B cell (primary cell): ENCODE measurements around the gene RGL1. TPM values are rescaled to one million over a fixed set of nuclear protein-coding genes. Genes with fewer than 3 reads are reported as not detected.
"Not testable (repeated sequence)": the region's sequence is repeated elsewhere in the genome, so short reads cannot be mapped to it uniquely, and the experiment has no call there.

ENCODE experiments used
- ATAC-seq: fragments of 200-7000 bp; cut with Tn5 transposase; one replicate; pipeline ENCODE4 v1.10.0; 2021; ENCODE audit warnings: low read depth, mild to moderate bottlenecking, moderate number of reproducible peaks, moderate library complexity
- CTCF ChIA-PET: fragments of 350-600 bp; sonication (Branson Sonifier 250); formaldehyde crosslinking; loops from one replicate; lab custom pipeline; 2021; ENCODE audit warnings: antibody characterized with exemption, inconsistent platforms; lab: Charles Lee
- POLR2A ChIA-PET: fragments of 350-600 bp; sonication (Branson Sonifier 250); formaldehyde crosslinking; loops from one replicate; lab custom pipeline; 2021; ENCODE audit warnings: antibody characterized with exemption; lab: Charles Lee
- DNase-seq: peaks from one replicate; pipeline ENCODE4 v3.0.0; 2013
- H2AFZ ChIP-seq: 2 replicates; pipeline ENCODE4 v1.6.1; 2012; ENCODE audit warnings: mild to moderate bottlenecking, low read depth, low read length; ENCODE audit not compliant: insufficient read depth, poor library complexity, severe bottlenecking
- H3K27ac ChIP-seq, 2 donors: 1 replicate in 1 of 2; 2 replicates in 1 of 2; pipeline ENCODE4 v1.5.1; 2012 to 2013; ENCODE audit warnings: low read length in 2 of 2, mild to moderate bottlenecking in 2 of 2, moderate library complexity in 1 of 2
- H3K27me3 ChIP-seq, 4 experiments: fragments of 200-600 bp in 1 of 4; sonication (generic) in 1 of 4; replicated peaks in 1 of 4; 1 replicate in 2 of 4; 2 replicates in 2 of 4; pipeline versions ENCODE4 v1.6.1 to v1.7.0; 2013 to 2016; ENCODE audit warnings: low read length in 3 of 4, mild to moderate bottlenecking in 2 of 4, mixed read lengths in 1 of 4, moderate library complexity in 1 of 4; ENCODE audit not compliant: insufficient read depth in 4 of 4, control insufficient read depth in 3 of 4; ENCODE audit errors: control extremely low read depth in 1 of 4
- H3K36me3 ChIP-seq, 2 experiments: replicated peaks in 1 of 2; 1 replicate in 1 of 2; 2 replicates in 1 of 2; pipeline versions ENCODE4 v1.6.1 to v1.7.1; 2013; ENCODE audit warnings: low read length in 1 of 2; ENCODE audit not compliant: insufficient read depth in 2 of 2, control insufficient read depth in 1 of 2; ENCODE audit errors: control extremely low read depth in 1 of 2, extremely low read depth in 1 of 2
- H3K4me1 ChIP-seq, 2 donors: fragments of 200-600 bp in 1 of 2; sonication (generic) in 1 of 2; 1 replicate in 1 of 2; 2 replicates in 1 of 2; pipeline versions ENCODE4 v1.5.1 to v1.6.1; 2013 to 2017; ENCODE audit warnings: low read length in 2 of 2; ENCODE audit not compliant: control insufficient read depth in 2 of 2, insufficient read depth in 2 of 2
- H3K4me2 ChIP-seq: replicated peaks from 2 replicates; pipeline ENCODE3; 2012; ENCODE audit warnings: mild to moderate bottlenecking, low read depth, low read length; ENCODE audit not compliant: poor library complexity, severe bottlenecking
- H3K4me3 ChIP-seq, 5 experiments: fragments of 200-600 bp in 1 of 5; sonication (generic) in 1 of 5; 1 replicate in 3 of 5; 2 replicates in 2 of 5; pipeline versions ENCODE4 v1.5.1 to v1.7.0; 2011 to 2016; ENCODE audit warnings: low read length in 4 of 5, mild to moderate bottlenecking in 4 of 5, low read depth in 2 of 5, control low read depth in 1 of 5, moderate library complexity in 1 of 5; ENCODE audit not compliant: insufficient read depth in 1 of 5; ENCODE audit errors: control extremely low read depth in 1 of 5, extremely low read depth in 1 of 5
- H3K79me2 ChIP-seq: fragments of 200-600 bp; sonication (generic); one replicate; pipeline ENCODE4 v1.6.0; 2016; ENCODE audit warnings: low read length; ENCODE audit not compliant: control insufficient read depth, insufficient read depth
- H3K9ac ChIP-seq: fragments of 200-600 bp; sonication (generic); 2 replicates; pipeline ENCODE4 v1.6.1; 2017; ENCODE audit warnings: mild to moderate bottlenecking, low read length, moderate library complexity
- H3K9me3 ChIP-seq, 3 donors: one replicate each; pipeline versions ENCODE4 v1.6.1 to v1.7.1; 2013; ENCODE audit warnings: low read length in 2 of 3; ENCODE audit not compliant: control insufficient read depth in 2 of 3, insufficient read depth in 1 of 3; ENCODE audit errors: control extremely low read depth in 1 of 3
- H4K20me1 ChIP-seq: 2 replicates; pipeline ENCODE4 v1.6.0; 2012; ENCODE audit warnings: mild to moderate bottlenecking, low read length; ENCODE audit not compliant: insufficient read depth, control insufficient read depth, poor library complexity, severe bottlenecking
- H3K27ac Mint-ChIP-seq: one replicate; pipeline ENCODE4 v1.8.0; 2021; ENCODE audit warnings: mixed read lengths
- H3K27me3 Mint-ChIP-seq: one replicate; pipeline ENCODE4 v1.8.0; 2021; ENCODE audit warnings: mixed read lengths
- H3K4me1 Mint-ChIP-seq: one replicate; pipeline ENCODE4 v1.8.0; 2021; ENCODE audit warnings: mixed read lengths
- H3K4me3 Mint-ChIP-seq: one replicate; pipeline ENCODE4 v1.8.0; 2021; ENCODE audit warnings: mixed read lengths
- H3K9me3 Mint-ChIP-seq: one replicate; pipeline ENCODE4 v1.8.0; 2022; ENCODE audit warnings: mixed read lengths; ENCODE audit not compliant: insufficient read depth
- EZH2 ChIP-seq: IDR thresholded peaks from 2 replicates; pipeline ENCODE4 v1.6.1; 2012; ENCODE audit warnings: borderline replicate concordance, low read depth, mild to moderate bottlenecking, moderate library complexity, low read length; ENCODE audit not compliant: insufficient read depth, poor library complexity, severe bottlenecking
- WGBS: methylation state at CpG from one replicate; pipeline ENCODE4 v1.1.5; 2013; ENCODE audit warnings: missing lambda C conversion rate; ENCODE audit not compliant: insufficient coverage; 5-methylcytosine and 5-hydroxymethylcytosine counted together
- intact Hi-C: fragments of 100-400 bp; cut with micrococcal nuclease; formaldehyde crosslinking; loops from one replicate; pipeline ENCODE4 v1.10.0; 2022
- polyA plus RNA-seq: library from polyadenylated mRNA; depleted of rRNA; stranded (reverse); fragments of >200 nt; gene quantifications from 2 replicates; pipeline ENCODE4 v1.2.3, GENCODE V29; 2012
- total RNA-seq, 2 donors: library from RNA; stranded (reverse); fragments of 120-200 nt in 1 of 2; gene quantifications; 1 replicate in 1 of 2; 2 replicates in 1 of 2; pipeline versions ENCODE4 v1.2.3 to v1.2.4, GENCODE V29; 2013 to 2022
- TF ChIP-seq, protein P1 (sequence below): fragments of 200-600 bp; IDR thresholded peaks from one replicate; pipeline ENCODE4 v1.8.0; 2022; ENCODE audit warnings: antibody characterized with exemption, mild to moderate bottlenecking

RGL1 gene
- total and polyA plus RNA-seq, 2 donors (not counting 1 experiment from before 2014, with no cell fraction given): 0.09 to 1.1 TPM

DNA sequence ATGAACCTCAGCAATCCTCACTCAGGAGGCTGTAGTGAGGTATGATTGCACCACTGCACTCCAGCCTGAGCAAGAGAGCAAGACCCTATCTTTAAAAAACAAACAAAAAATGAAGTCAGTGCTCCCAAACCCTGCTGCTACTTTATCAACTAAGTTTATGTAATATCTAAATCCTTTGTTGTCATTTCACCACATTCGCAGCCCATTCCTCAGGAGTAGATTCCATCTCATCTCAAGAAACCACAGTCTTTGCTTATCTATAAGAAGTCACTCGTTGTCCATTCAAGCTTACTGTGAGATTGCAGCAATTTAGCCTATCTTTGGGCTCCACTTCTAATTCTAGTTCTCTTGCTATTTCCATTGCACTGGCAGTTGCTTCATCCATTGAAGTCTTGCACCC is 44.3 kb upstream of the RGL1 start:
- Histone ChIP-seq H3K4me2 (no peak overlapping the region), H3K4me3 (no peak overlapping the region), H3K36me3 (no peaks in the 10 kb centered on the region), H4K20me1 (no peaks in the 10 kb centered on the region), H3K9me3 (peaks cover 1 to 18% (median 7%) of the 10 kb centered on the region in 3 donors), H2AFZ (no peak overlapping the region), H3K27ac (no peak overlapping the region), H3K9ac (no peak overlapping the region), H3K27me3 (no peaks in the 10 kb centered on the region), H3K4me1 (no peaks in the 10 kb centered on the region), H3K79me2 (no peaks in the 10 kb centered on the region)
- H3K4me1 Mint-ChIP-seq: no peaks in the 10 kb centered on the region
- peaks cover 4% of the 10 kb centered on the region for H3K27me3 Mint-ChIP-seq
- no peak overlapping the region for H3K4me3 Mint-ChIP-seq
- WGBS: 86% methylated on average over 2 of the region's 2 CpGs
- DNase-seq (no peak), ATAC-seq (no peak)
- POLR2A ChIA-PET: no interaction called here
- CTCF ChIA-PET: no interaction called here
- no peak for TF ChIP-seq EZH2
- TF ChIP-seq, protein P1, sequence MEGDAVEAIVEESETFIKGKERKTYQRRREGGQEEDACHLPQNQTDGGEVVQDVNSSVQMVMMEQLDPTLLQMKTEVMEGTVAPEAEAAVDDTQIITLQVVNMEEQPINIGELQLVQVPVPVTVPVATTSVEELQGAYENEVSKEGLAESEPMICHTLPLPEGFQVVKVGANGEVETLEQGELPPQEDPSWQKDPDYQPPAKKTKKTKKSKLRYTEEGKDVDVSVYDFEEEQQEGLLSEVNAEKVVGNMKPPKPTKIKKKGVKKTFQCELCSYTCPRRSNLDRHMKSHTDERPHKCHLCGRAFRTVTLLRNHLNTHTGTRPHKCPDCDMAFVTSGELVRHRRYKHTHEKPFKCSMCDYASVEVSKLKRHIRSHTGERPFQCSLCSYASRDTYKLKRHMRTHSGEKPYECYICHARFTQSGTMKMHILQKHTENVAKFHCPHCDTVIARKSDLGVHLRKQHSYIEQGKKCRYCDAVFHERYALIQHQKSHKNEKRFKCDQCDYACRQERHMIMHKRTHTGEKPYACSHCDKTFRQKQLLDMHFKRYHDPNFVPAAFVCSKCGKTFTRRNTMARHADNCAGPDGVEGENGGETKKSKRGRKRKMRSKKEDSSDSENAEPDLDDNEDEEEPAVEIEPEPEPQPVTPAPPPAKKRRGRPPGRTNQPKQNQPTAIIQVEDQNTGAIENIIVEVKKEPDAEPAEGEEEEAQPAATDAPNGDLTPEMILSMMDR: no peak
- intact Hi-C loops: no loop called here
- no peak overlapping the region for H3K27ac Mint-ChIP-seq
- H3K9me3 Mint-ChIP-seq: peaks cover 19% of the 10 kb centered on the region

DNA sequence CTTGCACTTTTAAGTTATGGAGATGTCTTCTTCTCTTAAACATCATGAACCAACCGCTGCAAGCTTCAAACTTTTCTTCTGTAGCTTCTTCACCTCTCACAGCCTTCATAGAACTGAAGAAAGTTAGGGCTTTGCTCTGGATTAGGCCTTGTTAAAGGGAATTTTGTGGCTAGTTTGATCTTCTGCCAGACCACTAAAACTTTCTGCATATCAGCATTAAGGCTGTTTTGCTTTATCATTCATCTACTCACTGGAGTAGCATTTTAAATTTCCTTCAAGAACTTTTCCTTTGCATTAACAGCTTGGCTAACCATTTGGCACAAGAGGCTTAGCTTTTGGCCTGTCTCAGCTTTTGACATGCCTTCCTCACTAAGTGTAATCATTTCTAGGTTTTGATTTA is 43.0 kb upstream of the RGL1 start:
- no peak overlapping the region for H3K4me3 ChIP-seq
- no peaks in the 10 kb centered on the region for H3K4me1 Mint-ChIP-seq
- no peak for TF ChIP-seq EZH2
- TF ChIP-seq, protein P1: no peak
- no peaks in the 10 kb centered on the region for H3K79me2 ChIP-seq
- H3K27ac Mint-ChIP-seq: no peak overlapping the region
- DNase-seq (no peak), ATAC-seq (no peak)
- H3K9me3 Mint-ChIP-seq: peaks cover 19% of the 10 kb centered on the region
- POLR2A ChIA-PET: no interaction called here
- H2AFZ ChIP-seq: no peak overlapping the region
- CTCF ChIA-PET: no interaction called here
- H3K9me3 ChIP-seq: peaks cover 1 to 18% (median 7%) of the 10 kb centered on the region in 3 donors
- no peaks in the 10 kb centered on the region for H3K27me3 ChIP-seq
- H4K20me1 ChIP-seq: no peaks in the 10 kb centered on the region
- no peaks in the 10 kb centered on the region for H3K4me1 ChIP-seq
- no peak overlapping the region for H3K27ac ChIP-seq
- H3K9ac ChIP-seq: no peak overlapping the region
- H3K4me3 Mint-ChIP-seq: no peak overlapping the region
- no CpG with 5 or more reads among the region's 1 CpG for WGBS
- intact Hi-C loops: no loop called here
- peaks cover 4% of the 10 kb centered on the region for H3K27me3 Mint-ChIP-seq
- no peaks in the 10 kb centered on the region for H3K36me3 ChIP-seq
- H3K4me2 ChIP-seq: no peak overlapping the region

DNA sequence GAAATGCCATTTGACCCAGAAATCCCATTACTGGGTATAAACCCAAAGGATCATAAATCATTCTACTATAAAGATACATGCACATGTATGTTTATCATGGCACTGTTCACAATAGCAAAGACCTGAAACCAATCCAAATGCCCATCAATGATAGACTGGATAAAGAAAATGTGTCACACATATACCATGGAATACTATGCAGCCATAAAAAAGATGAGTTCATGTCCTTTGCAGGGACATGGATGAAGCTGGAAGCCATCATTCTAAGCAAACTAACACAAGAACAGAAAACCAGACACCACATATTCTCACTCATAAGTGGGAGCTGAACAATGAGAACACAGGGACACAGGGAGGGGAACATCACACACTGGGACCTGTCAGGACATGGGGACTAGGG is 42.1 kb upstream of the RGL1 start:
- H3K4me3 Mint-ChIP-seq, H3K27me3 Mint-ChIP-seq, H3K27me3 ChIP-seq, H3K4me1 Mint-ChIP-seq, CTCF ChIA-PET, H4K20me1 ChIP-seq, H3K79me2 ChIP-seq, H3K4me1 ChIP-seq, intact Hi-C loops, H3K27ac Mint-ChIP-seq, POLR2A ChIA-PET, H3K9ac ChIP-seq, H3K4me3 ChIP-seq, DNase-seq, H2AFZ ChIP-seq, H3K27ac ChIP-seq, H3K4me2 ChIP-seq, H3K36me3 ChIP-seq, ATAC-seq: not testable (repeated sequence)
- H3K9me3 ChIP-seq: peaks cover 1 to 18% (median 7%) of the 10 kb centered on the region in 3 donors
- peaks cover 19% of the 10 kb centered on the region for H3K9me3 Mint-ChIP-seq
